PC-3 (cell line): Measurements from ENCODE around the gene ASPRV1.

ENCODE experiments used
- EZH2 ChIP-seq: fragments of 300-600 bp; sonication (generic); IDR thresholded peaks from one replicate; pipeline ENCODE4 v1.6.1; 2017; ENCODE audit warnings: antibody characterized with exemption, mild to moderate bottlenecking, low read length; ENCODE audit not compliant: unreplicated experiment
- TF ChIP-seq, protein P1 (sequence below): fragments of 300-600 bp; sonication (generic); conservative IDR thresholded peaks from 2 replicates; pipeline ENCODE4 v1.5.1; 2017; ENCODE audit warnings: antibody characterized with exemption, low read depth, mild to moderate bottlenecking, low read length

DNA sequence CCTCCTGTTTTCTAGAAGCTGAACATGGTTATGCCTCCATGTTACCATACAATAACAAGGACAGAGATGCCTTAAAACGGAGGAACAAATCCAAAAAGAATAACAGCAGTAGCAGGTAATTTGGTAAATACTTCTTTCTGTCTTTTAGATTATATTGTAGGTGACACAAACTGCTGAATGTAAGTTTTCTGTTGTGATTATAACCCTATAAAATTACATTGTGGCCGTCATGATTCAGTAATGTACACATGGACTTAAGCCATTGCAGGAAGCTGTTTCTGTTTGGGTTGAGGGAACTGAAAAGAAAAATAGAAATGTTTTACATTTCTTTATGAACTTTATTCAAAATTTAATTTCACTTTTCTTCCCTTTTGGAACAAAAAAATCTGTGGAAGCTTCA, 45.3 kb downstream of the ASPRV1 start:
- TF ChIP-seq EZH2 = no peak
- TF ChIP-seq, protein P1, sequence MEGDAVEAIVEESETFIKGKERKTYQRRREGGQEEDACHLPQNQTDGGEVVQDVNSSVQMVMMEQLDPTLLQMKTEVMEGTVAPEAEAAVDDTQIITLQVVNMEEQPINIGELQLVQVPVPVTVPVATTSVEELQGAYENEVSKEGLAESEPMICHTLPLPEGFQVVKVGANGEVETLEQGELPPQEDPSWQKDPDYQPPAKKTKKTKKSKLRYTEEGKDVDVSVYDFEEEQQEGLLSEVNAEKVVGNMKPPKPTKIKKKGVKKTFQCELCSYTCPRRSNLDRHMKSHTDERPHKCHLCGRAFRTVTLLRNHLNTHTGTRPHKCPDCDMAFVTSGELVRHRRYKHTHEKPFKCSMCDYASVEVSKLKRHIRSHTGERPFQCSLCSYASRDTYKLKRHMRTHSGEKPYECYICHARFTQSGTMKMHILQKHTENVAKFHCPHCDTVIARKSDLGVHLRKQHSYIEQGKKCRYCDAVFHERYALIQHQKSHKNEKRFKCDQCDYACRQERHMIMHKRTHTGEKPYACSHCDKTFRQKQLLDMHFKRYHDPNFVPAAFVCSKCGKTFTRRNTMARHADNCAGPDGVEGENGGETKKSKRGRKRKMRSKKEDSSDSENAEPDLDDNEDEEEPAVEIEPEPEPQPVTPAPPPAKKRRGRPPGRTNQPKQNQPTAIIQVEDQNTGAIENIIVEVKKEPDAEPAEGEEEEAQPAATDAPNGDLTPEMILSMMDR = no peak
